ENCODE results near the gene ZMYND19.
A peak's percentile ranks its signal among the peaks of the same experiment; 100 is the strongest.

ZMYND19 gene

GRCh38 chr9:137551264-137552021 is 38.9 kb downstream of the ZMYND19 start, which contains the start of gene MRPL41 (continued):
- no peak; the same call in 1 of the 2 replicates for TF ChIP-seq ZNF76 (tag by site-specific recombination; IDR thresholded peaks at IDR 0.05; ENCODE audit: borderline replicate concordance, low read depth)
- peak; percentile 80 for TF ChIP-seq ZBTB48 (tag by site-specific recombination; IDR thresholded peaks at IDR 0.05)
- TF ChIP-seq IKZF3 (tag by site-specific recombination; IDR thresholded peaks at IDR 0.05): peak; percentile 55; the same call in 1 of the 2 replicates
- no peak for TF ChIP-seq ZNF530 (tag by site-specific recombination; IDR thresholded peaks at IDR 0.05; ENCODE audit: low read depth)
- no peak for TF ChIP-seq HOXC10 (CRISPR knock-in tag; IDR thresholded peaks at IDR 0.05)
- TF ChIP-seq GLIS1 (tag by site-specific recombination; IDR thresholded peaks at IDR 0.05): peak; percentile 64
- no peak for TF ChIP-seq ZNF529 (tag by site-specific recombination; IDR thresholded peaks at IDR 0.05; ENCODE audit: insufficient replicate concordance)
- TF ChIP-seq PRDM6 (tag by site-specific recombination; IDR thresholded peaks at IDR 0.05): no peak
- TF ChIP-seq ZNF16 (tag by site-specific recombination; IDR thresholded peaks at IDR 0.05; ENCODE audit: low read depth): no peak
- TF ChIP-seq RBAK (tag by site-specific recombination; IDR thresholded peaks at IDR 0.05): no peak
- no peak for TF ChIP-seq ZNF518A (tag by site-specific recombination; conservative IDR thresholded peaks at IDR 0.05; ENCODE audit: low read depth)
- TF ChIP-seq ZFP3 (tag by site-specific recombination; IDR thresholded peaks at IDR 0.05; ENCODE audit: low read depth): no peak
- TF ChIP-seq ZNF837 (tag by site-specific recombination; IDR thresholded peaks at IDR 0.05): no peak
- no peak for TF ChIP-seq ZBTB1 (tag by site-specific recombination; IDR thresholded peaks at IDR 0.05)
- peak; percentile 92 for TF ChIP-seq GLIS2 (tag by site-specific recombination; IDR thresholded peaks at IDR 0.05)
- TF ChIP-seq ZNF350 (tag by site-specific recombination; IDR thresholded peaks at IDR 0.05): no peak
- no peak for TF ChIP-seq REPIN1 (tag by site-specific recombination; IDR thresholded peaks at IDR 0.05; ENCODE audit: low read depth)
- TF ChIP-seq PRDM1 (tag by site-specific recombination; IDR thresholded peaks at IDR 0.05): no peak
- TF ChIP-seq HOXA7 (CRISPR knock-in tag; IDR thresholded peaks at IDR 0.05; ENCODE audit: borderline replicate concordance): no peak
- TF ChIP-seq ZNF426 (tag by site-specific recombination; IDR thresholded peaks at IDR 0.05): no peak
- TF ChIP-seq ZNF555 (tag by site-specific recombination; conservative IDR thresholded peaks at IDR 0.05): no peak
- no peak for TF ChIP-seq ZNF558 (tag by site-specific recombination; IDR thresholded peaks at IDR 0.05)
- TF ChIP-seq ZSCAN5A (tag by site-specific recombination; IDR thresholded peaks at IDR 0.05): no peak
- TF ChIP-seq ZNF830 (tag by site-specific recombination; IDR thresholded peaks at IDR 0.05; ENCODE audit: low read depth): no peak
- no peak for TF ChIP-seq ZNF266 (tag by site-specific recombination; IDR thresholded peaks at IDR 0.05; ENCODE audit: low read depth)
- TF ChIP-seq ZNF169 (tag by site-specific recombination; IDR thresholded peaks at IDR 0.05): no peak
- TF ChIP-seq ZNF488 (tag by site-specific recombination; IDR thresholded peaks at IDR 0.05): no peak
- peak; percentile 71 for TF ChIP-seq BCL11A (tag by site-specific recombination; IDR thresholded peaks at IDR 0.05; ENCODE audit: low read depth)
- TF ChIP-seq ZNF473 (tag by site-specific recombination; IDR thresholded peaks at IDR 0.05): no peak
- TF ChIP-seq ZNF292 (tag by site-specific recombination; IDR thresholded peaks at IDR 0.05; ENCODE audit: borderline replicate concordance, low read depth): no peak
- no peak for TF ChIP-seq ZNF24 (tag by site-specific recombination; IDR thresholded peaks at IDR 0.05)

Data from HEK293 (cell line).